SK-N-SH treated with all-trans-retinoic acid at 6 μM for 48 hours (cell line): ENCODE data around the gene KDM4B.

Source experiments
- PATZ1 ChIP-seq: fragments of 250-450 bp; sonication (Bioruptor Pico); IDR thresholded peaks from 2 replicates; pipeline ENCODE4 v1.8.0; 2020; ENCODE audit warnings: mild to moderate bottlenecking, moderate library complexity, borderline replicate concordance
- RARB ChIP-seq: fragments of 250-450 bp; sonication (Bioruptor Pico); IDR thresholded peaks from 2 replicates; pipeline ENCODE4 v1.8.0; 2021; ENCODE audit warnings: mild to moderate bottlenecking, moderate library complexity
- SNAI2 ChIP-seq: fragments of 250-450 bp; sonication (Bioruptor Pico); IDR thresholded peaks from 2 replicates; pipeline ENCODE4 v1.5.0; 2020; ENCODE audit warnings: mild to moderate bottlenecking, moderate library complexity
- TSHZ2 ChIP-seq: fragments of 250-450 bp; sonication (Bioruptor Pico); IDR thresholded peaks from 2 replicates; pipeline ENCODE4 v1.5.0; 2020; ENCODE audit warnings: mild to moderate bottlenecking, moderate library complexity
- ZC3H10 ChIP-seq: fragments of 250-450 bp; sonication (Bioruptor Pico); IDR thresholded peaks from 2 replicates; pipeline ENCODE4 v1.5.1; 2021; ENCODE audit warnings: mild to moderate bottlenecking, moderate library complexity
- ZFP3 ChIP-seq: fragments of 250-450 bp; sonication (Bioruptor Pico); IDR thresholded peaks from 2 replicates; pipeline ENCODE4 v1.5.0; 2020; ENCODE audit warnings: mild to moderate bottlenecking, moderate library complexity

GRCh38 chr19:5097331-5097930 lies 128.5 kb downstream of the KDM4B start:
- no peak for TF ChIP-seq SNAI2 (CRISPR knock-in tag)
- TF ChIP-seq ZFP3 (CRISPR knock-in tag): no peak
- no peak for TF ChIP-seq TSHZ2 (CRISPR knock-in tag)
- TF ChIP-seq RARB (CRISPR knock-in tag): no peak
- no peak for TF ChIP-seq PATZ1
- no peak for TF ChIP-seq ZC3H10 (CRISPR knock-in tag)
